Vagina (tissue), 2 donors: ENCODE data around the gene DDX4. TPM values are rescaled to one million over a fixed set of nuclear protein-coding genes. Genes with fewer than 3 reads are reported as not detected.
"Not testable (repeated sequence)": the region's sequence is repeated elsewhere in the genome, so short reads cannot be mapped to it uniquely, and the experiment has no call there.

ENCODE experiments used
- DNase-seq, 2 donors: peaks; one replicate each; pipeline ENCODE4 v3.0.0-alpha.2; 2017; ENCODE audit errors: extremely low spot score in 2 of 2
- H3K27ac ChIP-seq: fragments of 200-600 bp; sonication (generic); one replicate; pipeline ENCODE4 v1.5.1; 2019
- H3K27me3 ChIP-seq: fragments of 200-600 bp; sonication (generic); one replicate; pipeline ENCODE4 v1.5.1; 2019
- H3K36me3 ChIP-seq, 2 donors: fragments of 200-600 bp; sonication (generic); one replicate each; pipeline ENCODE4 v1.5.1; 2017 to 2019
- H3K4me1 ChIP-seq: fragments of 200-600 bp; sonication (generic); one replicate; pipeline ENCODE4 v1.5.1; 2019
- H3K4me3 ChIP-seq, 2 donors: fragments of 200-600 bp; sonication (generic); 1 replicate in 1 of 2; 2 replicates in 1 of 2; pipeline ENCODE4 v1.5.1; 2016 to 2019
- H3K9me3 ChIP-seq: fragments of 200-600 bp; sonication (generic); one replicate; pipeline ENCODE4 v1.5.1; 2019
- CTCF ChIP-seq, 3 experiments: fragments of 450-650 bp in 2 of 3; fragments of 200-600 bp in 1 of 3; sonication (generic) in 1 of 3; IDR thresholded peaks; one replicate each; pipeline ENCODE4 v1.5.1; 2017 to 2019; ENCODE audit warnings: antibody characterized with exemption in 3 of 3, mild to moderate bottlenecking in 2 of 3, moderate library complexity in 2 of 3
- POLR2A ChIP-seq, 2 donors: fragments of 450-650 bp; IDR thresholded peaks; one replicate each; pipeline ENCODE4 v1.6.1; 2017; ENCODE audit warnings: antibody characterized with exemption in 2 of 2, mild to moderate bottlenecking in 2 of 2, moderate library complexity in 2 of 2
- POLR2AphosphoS5 ChIP-seq, 2 donors: sonication (generic); formaldehyde crosslinking; IDR thresholded peaks; one replicate each; pipeline ENCODE4 v1.9.0; 2017; ENCODE audit warnings: antibody characterized with exemption in 2 of 2, mild to moderate bottlenecking in 2 of 2, low read depth in 1 of 2; ENCODE audit not compliant: insufficient read depth in 1 of 2
- intact Hi-C: fragments of 100-400 bp; cut with DNase I; formaldehyde crosslinking; loops from one replicate; pipeline ENCODE4 v1.15.1; 2023
- total RNA-seq: library from RNA; depleted of rRNA; stranded (reverse); fragments of >200 nt; gene quantifications from one replicate; pipeline ENCODE4 v1.2.3, GENCODE V29; 2016

Gene DDX4
- total RNA-seq, 1 donor from 2014 or later: not detected

GRCh38 chr5:55768279-55768678, 30.4 kb downstream of the DDX4 start:
- Histone ChIP-seq H3K4me3 (no peak overlapping the region), H3K27ac (no peak overlapping the region), H3K27me3 (no peaks in the 10 kb centered on the region), H3K36me3 (no peaks in the 10 kb centered on the region), H3K4me1 (no peaks in the 10 kb centered on the region), H3K9me3 (no peaks in the 10 kb centered on the region)
- DNase-seq: no peak
- TF ChIP-seq POLR2A (IDR thresholded peaks at IDR 0.05): no peak
- intact Hi-C loops: no loop called here

- intact Hi-C loops: no loop called here
- Histone ChIP-seq H3K9me3 (no peaks in the 10 kb centered on the region), H3K4me3 (no peak overlapping the region), H3K36me3 (no peaks in the 10 kb centered on the region), H3K27ac (no peak overlapping the region), H3K4me1 (no peaks in the 10 kb centered on the region), H3K27me3 (no peaks in the 10 kb centered on the region)
- no peak for DNase-seq
- TF ChIP-seq CTCF (IDR thresholded peaks at IDR 0.05): no peak
- no peak for TF ChIP-seq POLR2A (IDR thresholded peaks at IDR 0.05)
- no peak for TF ChIP-seq POLR2AphosphoS5 (IDR thresholded peaks at IDR 0.05; ENCODE audit: insufficient read depth in 1 of 2, low read depth in 1 of 2)
These were observed 33.4 kb downstream of the DDX4 start for GRCh38 chr5:55771175-55771655.

GRCh38 chr5:55773057-55773456, 35.2 kb downstream of the DDX4 start:
- H3K9me3 ChIP-seq: no peaks in the 10 kb centered on the region
- intact Hi-C loops: no loop called here
- H3K27me3 ChIP-seq: no peaks in the 10 kb centered on the region
- H3K36me3 ChIP-seq: no peaks in the 10 kb centered on the region
- no peak for TF ChIP-seq CTCF (IDR thresholded peaks at IDR 0.05)
- TF ChIP-seq POLR2AphosphoS5 (IDR thresholded peaks at IDR 0.05; ENCODE audit: insufficient read depth in 1 of 2, low read depth in 1 of 2): no peak
- TF ChIP-seq POLR2A (IDR thresholded peaks at IDR 0.05): no peak
- H3K27ac ChIP-seq: no peak overlapping the region
- no peaks in the 10 kb centered on the region for H3K4me1 ChIP-seq
- no peak for DNase-seq
- no peak overlapping the region for H3K4me3 ChIP-seq

GRCh38 chr5:55777332-55777731, 39.5 kb downstream of the DDX4 start:
- H3K4me3 ChIP-seq: no peak overlapping the region
- no peaks in the 10 kb centered on the region for H3K27me3 ChIP-seq
- TF ChIP-seq POLR2AphosphoS5 (IDR thresholded peaks at IDR 0.05; ENCODE audit: insufficient read depth in 1 of 2, low read depth in 1 of 2) (no peak), CTCF (IDR thresholded peaks at IDR 0.05) (no peak), POLR2A (IDR thresholded peaks at IDR 0.05) (no peak)
- no peak for DNase-seq
- intact Hi-C loops: no loop called here
- H3K36me3 ChIP-seq: no peaks in the 10 kb centered on the region
- no peaks in the 10 kb centered on the region for H3K4me1 ChIP-seq
- no peak overlapping the region for H3K27ac ChIP-seq
- no peaks in the 10 kb centered on the region for H3K9me3 ChIP-seq

- DNase-seq: no peak
- Histone ChIP-seq H3K9me3 (no peaks in the 10 kb centered on the region), H3K36me3 (no peaks in the 10 kb centered on the region), H3K4me1 (no peaks in the 10 kb centered on the region), H3K27ac (no peak overlapping the region), H3K27me3 (no peaks in the 10 kb centered on the region), H3K4me3 (no peak overlapping the region)
- TF ChIP-seq CTCF (IDR thresholded peaks at IDR 0.05): no peak
- TF ChIP-seq POLR2AphosphoS5 (IDR thresholded peaks at IDR 0.05; ENCODE audit: insufficient read depth in 1 of 2, low read depth in 1 of 2): no peak
- TF ChIP-seq POLR2A (IDR thresholded peaks at IDR 0.05): no peak
- intact Hi-C loops: no loop called here
These were observed 63.1 kb downstream of the DDX4 start for GRCh38 chr5:55800924-55801323.

GRCh38 chr5:55808814-55809213, 71.0 kb downstream of the DDX4 start:
- H3K36me3 ChIP-seq, H3K27ac ChIP-seq, intact Hi-C loops: not testable (repeated sequence)

GRCh38 chr5:55815939-55816338, 78.1 kb downstream of the DDX4 start:
- H3K27ac ChIP-seq, H3K27me3 ChIP-seq, H3K9me3 ChIP-seq, H3K36me3 ChIP-seq, DNase-seq, H3K4me1 ChIP-seq, H3K4me3 ChIP-seq, intact Hi-C loops: not testable (repeated sequence)

More at GRCh38 chr5:55808814-55809213, 71.0 kb downstream of the DDX4 start:
- H3K4me1 ChIP-seq, H3K4me3 ChIP-seq, H3K27me3 ChIP-seq, H3K9me3 ChIP-seq, DNase-seq: not testable (repeated sequence)
